GM19328 (cell line): ENCODE data around the gene PRG2.
"Not testable (repeated sequence)": the region's sequence is repeated elsewhere in the genome, so short reads cannot be mapped to it uniquely, and the experiment has no call there.

Experiments used
- ATAC-seq: cut with Tn5 transposase; IDR thresholded peaks from one replicate; pipeline ENCODE4 v1.9.1; 2021; ENCODE audit warnings: mild to moderate bottlenecking, moderate library complexity; ENCODE audit not compliant: unreplicated experiment

PRG2 gene

GRCh38 chr11:57421066-57421465 is 30.6 kb upstream of the PRG2 start:
- no peak for ATAC-seq

GRCh38 chr11:57419146-57419545 is 28.7 kb upstream of the PRG2 start:
- ATAC-seq = no peak

- no peak for ATAC-seq
These were observed 27.7 kb upstream of the PRG2 start for GRCh38 chr11:57418131-57418530.

GRCh38 chr11:57417056-57417455 is 26.6 kb upstream of the PRG2 start:
- ATAC-seq = no peak

GRCh38 chr11:57416436-57416835 is 26.0 kb upstream of the PRG2 start:
- no peak for ATAC-seq

DNA sequence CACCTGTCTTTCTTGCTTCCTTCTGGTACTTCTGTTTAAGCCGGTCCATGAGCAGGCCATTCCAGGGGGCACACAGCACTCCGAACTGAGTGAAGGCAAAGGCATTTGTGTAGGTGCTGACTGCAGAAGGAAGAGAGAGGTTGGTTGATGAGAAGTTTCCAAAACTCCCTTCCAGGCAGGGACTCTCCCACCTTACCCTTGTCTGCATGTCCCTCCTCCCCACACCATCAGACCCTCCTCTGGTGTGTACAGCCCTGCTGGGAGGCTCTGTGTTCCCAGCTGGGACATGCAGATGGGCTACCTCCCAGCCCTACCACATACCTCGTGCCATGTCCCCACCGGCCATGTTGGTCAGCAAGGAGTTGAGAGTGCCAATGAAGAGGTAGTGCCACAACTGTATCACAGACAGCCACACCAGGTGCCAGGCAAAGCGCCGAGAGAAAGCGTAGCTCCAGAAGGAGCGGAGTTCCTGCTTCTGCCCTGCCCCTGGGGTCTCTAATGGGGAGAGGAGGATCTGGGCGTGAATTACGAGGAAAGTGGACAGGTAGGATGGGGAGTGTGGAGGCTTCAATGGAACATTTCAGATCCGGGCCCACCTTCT is 24.3 kb upstream of the PRG2 start:
- ATAC-seq = no peak

DNA sequence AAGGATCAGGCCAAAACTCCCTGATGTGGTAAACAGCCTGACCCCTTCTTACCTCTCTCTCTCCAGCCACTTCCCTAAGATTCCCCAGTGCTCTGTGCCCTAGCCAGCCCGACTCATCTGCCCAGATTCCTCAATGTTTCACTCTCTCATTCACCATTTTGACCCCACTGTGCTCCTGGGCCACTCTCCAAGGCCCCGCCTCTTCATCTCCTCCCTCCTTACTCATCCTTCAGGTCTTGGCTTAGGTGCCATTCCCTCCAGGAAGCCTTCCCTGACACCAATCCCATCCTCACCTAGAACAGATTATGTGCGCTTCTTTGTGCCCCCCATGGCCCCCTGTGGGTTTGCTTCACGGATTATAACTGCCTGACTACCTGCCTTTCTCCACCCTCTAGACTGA is 23.2 kb upstream of the PRG2 start:
- ATAC-seq = no peak

DNA sequence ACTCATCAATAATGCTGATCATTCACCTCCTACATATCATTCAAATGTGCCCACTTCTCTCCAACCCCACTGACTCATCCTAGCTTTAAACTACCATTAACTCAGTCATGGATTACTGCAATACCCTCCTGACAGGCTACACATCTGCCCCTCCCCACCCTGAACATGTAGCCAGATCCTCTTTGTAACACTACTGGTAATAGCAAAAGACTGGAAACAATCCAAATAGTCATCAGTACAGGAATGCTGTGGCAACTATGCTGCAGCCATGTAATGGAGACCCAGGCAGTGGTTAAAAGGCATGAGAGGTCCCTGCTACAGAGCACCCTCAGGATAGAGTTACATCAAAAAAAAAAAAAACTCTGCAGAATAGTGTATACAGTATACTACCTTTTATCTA is 19.8 kb upstream of the PRG2 start:
- ATAC-seq = no peak

- no peak for ATAC-seq
These were observed 19.1 kb upstream of the PRG2 start for GRCh38 chr11:57409321-57410100.

- no peak for ATAC-seq
These were observed 18.3 kb upstream of the PRG2 start for GRCh38 chr11:57408771-57409170.

- no peak for ATAC-seq
These were observed 17.6 kb upstream of the PRG2 start for GRCh38 chr11:57407941-57408475.

DNA sequence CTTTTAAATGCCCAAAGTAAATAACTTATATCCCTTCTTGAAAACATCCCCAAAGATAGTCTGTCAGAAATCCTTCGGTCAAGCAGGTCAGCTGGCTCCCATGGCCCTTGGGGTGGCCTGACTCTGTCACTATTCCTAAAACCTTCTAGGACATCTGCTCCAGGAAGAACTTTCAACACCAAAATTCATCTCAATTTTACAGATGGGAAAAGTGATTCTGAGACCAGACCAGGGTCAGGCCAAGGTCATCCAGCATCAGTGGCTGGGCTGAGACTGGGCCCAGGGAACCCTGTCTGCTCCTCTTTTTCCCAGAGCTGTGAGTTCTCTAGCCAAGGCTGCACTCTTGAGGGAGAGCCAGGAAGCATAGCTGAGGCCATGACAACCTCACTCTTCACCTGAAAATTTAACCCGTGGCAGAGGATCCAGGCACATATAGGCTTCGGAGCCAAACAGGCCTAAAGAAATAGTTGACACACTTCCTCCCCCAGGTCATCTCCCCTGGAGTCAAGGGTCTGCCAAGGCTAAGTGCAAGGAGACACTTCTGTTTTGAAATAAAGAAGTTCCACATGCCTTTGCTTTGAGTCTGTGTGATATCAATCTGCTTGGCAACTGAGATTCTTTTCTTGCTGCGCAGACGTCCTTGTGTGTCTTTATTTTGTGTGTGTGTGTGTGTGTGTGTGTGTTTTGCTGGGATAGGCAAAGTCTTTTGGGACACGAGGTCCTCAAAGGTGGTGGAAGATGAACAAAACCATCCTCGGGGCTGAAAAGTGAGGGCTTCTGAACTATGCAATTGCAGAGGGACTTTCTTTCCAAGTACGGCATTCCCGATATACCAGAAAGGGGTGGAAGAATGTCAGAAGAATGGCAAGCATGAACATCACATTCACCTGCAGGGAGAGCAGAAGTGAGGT is 16.8 kb upstream of the PRG2 start:
- ATAC-seq = no peak

DNA sequence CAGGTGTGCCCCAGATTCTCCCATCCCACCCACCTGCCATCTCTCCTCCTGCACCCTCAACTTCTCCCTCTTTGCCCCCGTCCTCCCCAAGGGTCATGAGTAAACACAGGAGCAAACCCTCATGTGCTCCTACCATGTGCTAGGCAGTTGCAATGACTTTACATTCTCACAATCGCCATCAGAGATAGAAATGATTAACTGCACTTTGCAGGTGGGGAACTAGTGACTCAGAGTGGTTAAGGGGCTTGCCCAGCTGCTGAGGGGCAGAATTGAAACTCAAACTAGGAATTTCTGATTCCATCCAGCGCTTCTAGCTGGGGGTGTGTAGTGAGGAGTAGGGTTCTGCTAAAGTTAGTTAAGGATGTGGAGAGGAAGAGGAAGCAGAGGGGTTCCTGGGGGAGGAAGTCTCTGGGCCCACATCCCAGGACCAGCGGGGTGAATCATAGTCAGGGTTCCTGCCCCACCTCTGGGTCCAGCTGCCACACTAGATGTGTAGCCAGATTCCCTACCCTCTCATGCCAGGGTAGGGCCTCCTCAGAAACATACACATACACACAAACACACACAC is 16.0 kb upstream of the PRG2 start:
- peak; percentile 49 for ATAC-seq

DNA sequence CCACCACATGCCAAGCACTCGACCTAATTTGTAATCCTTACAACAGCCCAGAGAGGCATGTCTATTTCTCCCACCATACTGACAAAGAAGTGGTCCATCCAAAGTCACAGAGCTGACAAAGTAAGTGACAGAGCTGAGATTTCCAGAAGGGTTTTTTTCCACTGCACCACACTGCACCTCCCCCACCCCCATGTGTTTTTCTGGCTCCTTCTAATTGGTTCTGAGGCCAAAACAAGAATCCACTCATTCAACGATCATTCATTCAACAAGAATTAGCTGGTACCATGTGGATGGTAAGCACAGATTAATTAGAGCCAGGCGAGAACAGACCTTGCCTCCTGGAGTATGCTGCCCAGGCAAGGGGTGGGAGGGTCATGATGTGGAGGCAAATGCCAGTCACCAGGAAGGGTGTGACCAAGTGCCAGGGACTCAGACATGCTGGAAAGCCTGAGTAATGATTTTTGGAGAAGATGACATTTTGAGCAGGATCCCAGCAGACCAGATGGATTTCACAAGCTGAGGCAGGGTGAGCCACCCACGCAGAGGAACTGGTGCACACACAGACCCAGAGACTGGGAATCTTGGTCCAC is 14.9 kb upstream of the PRG2 start:
- ATAC-seq = no peak

DNA sequence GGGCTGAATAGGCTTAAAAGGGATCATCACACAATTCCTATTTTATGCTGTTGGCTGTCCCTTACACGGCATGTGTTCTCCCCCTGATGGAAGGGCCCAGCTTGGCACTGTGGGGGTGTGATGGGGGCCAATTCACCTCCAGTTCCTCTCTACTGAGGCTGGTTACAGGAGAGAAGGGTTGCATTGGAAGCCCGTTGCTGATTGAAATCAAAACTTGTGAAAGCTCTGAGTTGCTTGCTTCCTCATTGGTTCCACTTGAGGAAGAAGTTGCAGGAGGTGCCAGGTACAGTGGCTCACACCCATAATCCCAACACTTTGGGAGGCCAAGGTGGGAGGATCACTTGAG is 13.3 kb upstream of the PRG2 start:
- no peak for ATAC-seq

DNA sequence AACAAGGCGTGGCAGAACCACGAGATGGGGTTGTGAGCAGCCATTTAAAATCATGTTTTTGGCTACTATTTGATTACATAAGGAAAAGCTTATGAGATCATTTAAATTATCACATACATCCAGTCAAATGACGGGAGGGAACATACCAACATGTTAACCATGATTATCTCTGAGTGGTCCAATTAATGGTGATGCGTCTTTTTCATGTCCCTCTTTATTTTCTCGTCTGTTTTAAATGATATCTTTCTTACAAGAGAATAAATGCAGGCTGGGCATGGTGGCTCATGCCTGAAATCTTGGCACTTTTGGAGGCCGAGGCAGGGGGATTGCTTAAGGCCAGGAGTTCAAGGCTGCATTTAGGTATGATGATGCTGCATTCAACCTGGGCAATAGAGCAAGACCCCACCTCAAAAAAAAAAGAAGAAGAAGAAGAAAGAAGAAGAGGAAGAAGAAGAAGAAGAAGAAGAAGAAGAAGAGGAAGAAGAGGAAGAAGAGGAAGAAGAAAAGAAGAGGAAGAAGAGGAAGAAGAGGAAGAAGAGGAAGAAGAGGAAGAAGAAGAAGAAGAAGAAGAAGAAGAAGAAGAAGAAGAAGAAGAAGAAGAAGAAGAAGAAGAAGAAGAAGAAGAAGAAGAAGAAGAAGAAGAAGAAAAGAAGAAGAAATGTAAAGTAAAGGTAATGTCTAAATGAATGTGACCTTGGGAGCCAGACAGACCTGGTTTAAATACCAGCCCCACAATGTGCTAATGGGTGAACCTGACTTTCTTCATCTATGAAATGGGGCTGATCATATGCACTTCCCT is 12.8 kb upstream of the PRG2 start:
- ATAC-seq = not testable (repeated sequence)

DNA sequence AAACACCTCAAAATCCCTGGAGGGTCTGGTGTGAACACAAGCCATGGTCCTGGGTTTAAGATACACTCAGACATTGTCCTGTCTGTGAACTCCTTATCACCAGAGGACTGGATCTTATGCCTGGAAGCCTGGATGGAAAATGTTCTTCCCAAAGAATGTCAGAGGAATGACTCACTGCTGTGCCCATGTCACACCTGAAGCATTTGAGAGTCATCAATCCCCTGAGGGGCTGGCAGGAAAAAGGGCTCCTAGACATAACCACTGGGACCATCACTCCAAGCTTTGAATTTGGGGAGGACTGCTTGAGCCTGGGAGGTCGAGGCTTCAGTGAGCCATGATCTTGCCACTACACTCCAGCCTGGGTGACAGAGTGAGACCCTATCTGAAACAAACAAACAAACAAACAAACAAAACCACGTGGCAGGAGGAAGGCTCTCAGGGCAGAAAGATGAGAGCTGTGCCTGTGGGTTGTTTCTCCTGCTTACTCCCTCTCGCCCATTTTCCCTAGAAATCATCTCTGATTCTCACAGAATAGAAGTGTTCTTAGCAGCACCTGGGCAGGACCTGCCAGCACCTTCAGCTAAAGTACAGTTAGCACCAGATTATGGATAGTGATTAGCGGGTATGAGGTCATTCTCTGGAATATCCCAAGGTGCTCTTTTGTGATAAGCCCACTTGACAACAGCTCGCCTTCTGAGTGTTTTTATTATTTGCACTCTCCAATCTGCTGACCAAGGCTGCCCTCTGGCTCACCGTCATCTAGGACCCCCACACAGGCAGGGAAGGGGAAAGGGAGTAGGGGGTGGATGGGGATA is 11.9 kb upstream of the PRG2 start:
- ATAC-seq = no peak

GRCh38 chr11:57399972-57400578 is 9.6 kb upstream of the PRG2 start:
- no peak for ATAC-seq

GRCh38 chr11:57399221-57399620 is 8.8 kb upstream of the PRG2 start:
- no peak for ATAC-seq
